Astrocyte (in vitro differentiated cells and primary cell): ENCODE measurements around the gene TARP.

Experiments
- DNase-seq: peaks from one replicate; pipeline ENCODE4 v3.0.0-alpha.2; 2010; ENCODE audit warnings: low read depth
- FAIRE-seq: peaks from 2 replicates; lab custom pipeline; 2011; peaks lifted over from hg19 to GRCh38; lab: Jason Lieb, UNC
- H2AFZ ChIP-seq: 2 replicates; pipeline ENCODE4 v1.6.0; 2012; ENCODE audit warnings: low read depth, low read length, inconsistent platforms
- H3K27ac ChIP-seq: 2 replicates; pipeline ENCODE4 v1.5.1; 2011; ENCODE audit warnings: low read depth, low read length, inconsistent platforms
- H3K27me3 ChIP-seq: 2 replicates; pipeline ENCODE4 v1.6.0; 2011; ENCODE audit warnings: low read length, inconsistent platforms; ENCODE audit not compliant: insufficient read depth
- H3K36me3 ChIP-seq: 2 replicates; pipeline ENCODE4 v1.5.1; 2011; ENCODE audit warnings: low read length, inconsistent platforms; ENCODE audit not compliant: insufficient read depth
- H3K4me1 ChIP-seq: 2 replicates; pipeline ENCODE4 v1.5.1; 2011; ENCODE audit warnings: low read length, inconsistent platforms; ENCODE audit not compliant: insufficient read depth
- H3K4me2 ChIP-seq: 2 replicates; pipeline ENCODE4 v1.6.0; 2012; ENCODE audit warnings: low read length, inconsistent platforms
- H3K4me3 ChIP-seq: 2 replicates; pipeline ENCODE4 v1.5.1; 2011; ENCODE audit warnings: low read depth, mild to moderate bottlenecking, low read length, inconsistent platforms; ENCODE audit not compliant: insufficient read depth
- H3K79me2 ChIP-seq: 2 replicates; pipeline ENCODE4 v1.6.0; 2012; ENCODE audit warnings: mild to moderate bottlenecking, low read length, inconsistent platforms; ENCODE audit not compliant: insufficient read depth
- H3K9ac ChIP-seq: 2 replicates; pipeline ENCODE4 v1.6.0; 2012; ENCODE audit warnings: mild to moderate bottlenecking, low read length, inconsistent platforms
- H3K9me3 ChIP-seq: 2 replicates; pipeline ENCODE4 v1.5.1; 2012; ENCODE audit warnings: low read depth, mild to moderate bottlenecking, low read length, inconsistent platforms; ENCODE audit not compliant: insufficient read depth
- H4K20me1 ChIP-seq: 2 replicates; pipeline ENCODE4 v1.6.0; 2012; ENCODE audit warnings: low read length, inconsistent platforms; ENCODE audit not compliant: insufficient read depth
- H3K27ac Mint-ChIP-seq: one replicate; pipeline ENCODE4 v1.8.0; 2021; ENCODE audit warnings: mild to moderate bottlenecking, mixed read lengths; ENCODE audit not compliant: unreplicated experiment
- H3K27me3 Mint-ChIP-seq: one replicate; pipeline ENCODE4 v1.8.0; 2021; ENCODE audit warnings: low read depth, mixed read lengths; ENCODE audit not compliant: unreplicated experiment
- H3K36me3 Mint-ChIP-seq: one replicate; pipeline ENCODE4 v1.8.0; 2021; ENCODE audit warnings: low read depth, mixed read lengths; ENCODE audit not compliant: unreplicated experiment
- H3K4me1 Mint-ChIP-seq: one replicate; pipeline ENCODE4 v1.8.0; 2021; ENCODE audit warnings: low read depth, mixed read lengths; ENCODE audit not compliant: unreplicated experiment
- H3K4me3 Mint-ChIP-seq: one replicate; pipeline ENCODE4 v1.8.0; 2021; ENCODE audit warnings: mild to moderate bottlenecking, moderate library complexity, mixed read lengths; ENCODE audit not compliant: unreplicated experiment
- H3K9me3 Mint-ChIP-seq: one replicate; pipeline ENCODE4 v1.8.0; 2021; ENCODE audit warnings: mild to moderate bottlenecking, mixed read lengths; ENCODE audit not compliant: unreplicated experiment
- CTCF ChIP-seq: IDR thresholded peaks from 2 replicates; pipeline ENCODE4 v1.5.1; 2011; ENCODE audit warnings: low read depth, mild to moderate bottlenecking, inconsistent platforms, low read length, moderate library complexity; ENCODE audit not compliant: insufficient read depth
- EZH2 ChIP-seq: IDR thresholded peaks from 2 replicates; pipeline ENCODE4 v1.6.1; 2012; ENCODE audit warnings: mild to moderate bottlenecking, low read length, inconsistent platforms; ENCODE audit not compliant: insufficient read depth

Gene TARP

DNA sequence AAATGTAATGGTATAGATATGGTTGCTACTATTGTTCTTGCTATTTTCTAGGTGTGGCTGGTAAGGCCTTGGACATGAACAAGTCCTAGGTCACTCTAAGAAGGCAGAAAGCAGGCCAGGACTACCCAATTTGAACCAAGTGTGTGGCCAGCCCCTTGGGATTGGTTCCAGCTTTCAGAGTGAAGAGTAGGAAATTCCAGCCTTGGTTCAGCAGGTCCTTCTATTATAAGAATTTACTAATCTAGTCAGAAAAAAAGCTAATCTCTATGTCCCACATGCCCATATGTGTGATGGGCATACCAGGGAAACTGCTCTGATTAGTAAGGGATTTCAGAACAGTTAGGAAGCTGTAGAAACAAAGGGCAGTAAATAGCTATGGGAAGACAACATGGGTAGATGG, 7.8 kb upstream of the TARP start:
- H3K27me3 Mint-ChIP-seq, result no peaks in the 10 kb centered on the region
- no peaks in the 10 kb centered on the region for H3K9me3 Mint-ChIP-seq
- Histone ChIP-seq H3K27ac (no peak overlapping the region), H3K79me2 (no peaks in the 10 kb centered on the region), H3K27me3 (peaks cover 4% of the 10 kb centered on the region), H2AFZ (no peak overlapping the region), H3K4me3 (no peak overlapping the region), H3K36me3 (no peaks in the 10 kb centered on the region), H4K20me1 (no peaks in the 10 kb centered on the region), H3K4me1 (no peaks in the 10 kb centered on the region), H3K9ac (no peak overlapping the region), H3K4me2 (no peak overlapping the region), H3K9me3 (no peaks in the 10 kb centered on the region)
- no peak overlapping the region for H3K4me3 Mint-ChIP-seq
- peaks cover 23% of the 10 kb centered on the region for H3K4me1 Mint-ChIP-seq
- no peaks in the 10 kb centered on the region for H3K36me3 Mint-ChIP-seq
- no peak for TF ChIP-seq EZH2
- TF ChIP-seq CTCF, result no peak
- FAIRE-seq (no peak), DNase-seq (no peak)
- H3K27ac Mint-ChIP-seq, result no peak overlapping the region

GRCh38 chr7:38280707-38281106, 7.3 kb upstream of the TARP start:
- FAIRE-seq, result no peak

DNA sequence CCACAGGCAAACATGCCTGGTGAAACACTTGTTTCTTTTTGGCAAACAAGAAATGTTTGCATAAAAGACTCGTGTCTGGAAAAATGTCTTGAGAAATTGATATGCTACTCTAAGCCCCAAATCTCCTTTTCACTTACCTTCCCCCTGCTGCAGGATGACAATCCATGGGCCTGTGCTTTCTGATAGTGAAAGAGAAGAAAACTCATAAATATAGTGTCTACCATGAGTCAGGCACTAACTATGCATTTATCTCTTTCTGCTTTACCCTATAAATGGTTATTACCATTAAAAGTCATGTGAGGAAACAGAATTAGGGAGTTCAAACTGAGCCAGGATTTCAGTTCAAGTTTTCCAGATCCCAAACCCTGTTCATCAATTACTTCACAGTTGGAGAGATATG, 6.6 kb upstream of the TARP start:
- DNase-seq, result no peak
- Mint-ChIP-seq H3K4me3 (no peak overlapping the region), H3K27me3 (no peaks in the 10 kb centered on the region)

More at GRCh38 chr7:38280707-38281106, 7.3 kb upstream of the TARP start:
- no peaks in the 10 kb centered on the region for H3K79me2 ChIP-seq
- no peaks in the 10 kb centered on the region for H3K36me3 ChIP-seq
- H3K4me1 ChIP-seq, result no peaks in the 10 kb centered on the region
- no peaks in the 10 kb centered on the region for H3K36me3 Mint-ChIP-seq
- H2AFZ ChIP-seq, result no peak overlapping the region
- H3K27me3 ChIP-seq, result peaks cover 4% of the 10 kb centered on the region
- DNase-seq, result no peak
- no peaks in the 10 kb centered on the region for H3K9me3 Mint-ChIP-seq
- H3K4me1 Mint-ChIP-seq, result peaks cover 23% of the 10 kb centered on the region
- no peak overlapping the region for H3K4me2 ChIP-seq
- H4K20me1 ChIP-seq, result no peaks in the 10 kb centered on the region
- no peak for TF ChIP-seq EZH2
- no peak for TF ChIP-seq CTCF
- no peaks in the 10 kb centered on the region for H3K27me3 Mint-ChIP-seq
- H3K4me3 Mint-ChIP-seq, result no peak overlapping the region
- H3K9me3 ChIP-seq, result no peaks in the 10 kb centered on the region
- no peak overlapping the region for H3K4me3 ChIP-seq
- H3K27ac ChIP-seq, result no peak overlapping the region
- H3K9ac ChIP-seq, result no peak overlapping the region
- no peak overlapping the region for H3K27ac Mint-ChIP-seq

More for the DNA sequence above, 6.6 kb upstream of the TARP start:
- no peaks in the 10 kb centered on the region for H4K20me1 ChIP-seq
- no peaks in the 10 kb centered on the region for H3K9me3 ChIP-seq
- no peak overlapping the region for H2AFZ ChIP-seq
- H3K79me2 ChIP-seq, result no peaks in the 10 kb centered on the region
- no peak overlapping the region for H3K4me3 ChIP-seq
- peaks cover 23% of the 10 kb centered on the region for H3K4me1 Mint-ChIP-seq
- no peak for TF ChIP-seq CTCF
- no peak for TF ChIP-seq EZH2
- no peaks in the 10 kb centered on the region for H3K36me3 Mint-ChIP-seq
- H3K27me3 ChIP-seq, result no peaks in the 10 kb centered on the region
- FAIRE-seq, result no peak
- H3K9me3 Mint-ChIP-seq, result no peaks in the 10 kb centered on the region
- no peak overlapping the region for H3K27ac ChIP-seq
- no peak overlapping the region for H3K9ac ChIP-seq
- no peaks in the 10 kb centered on the region for H3K36me3 ChIP-seq
- H3K27ac Mint-ChIP-seq, result no peak overlapping the region
- H3K4me1 ChIP-seq, result no peaks in the 10 kb centered on the region
- no peak overlapping the region for H3K4me2 ChIP-seq
